Measurements from ENCODE around the gene TRIM75.
"Not testable (repeated sequence)": the region's sequence is repeated elsewhere in the genome, so short reads cannot be mapped to it uniquely, and the experiment has no call there.

Gene TRIM75

DNA sequence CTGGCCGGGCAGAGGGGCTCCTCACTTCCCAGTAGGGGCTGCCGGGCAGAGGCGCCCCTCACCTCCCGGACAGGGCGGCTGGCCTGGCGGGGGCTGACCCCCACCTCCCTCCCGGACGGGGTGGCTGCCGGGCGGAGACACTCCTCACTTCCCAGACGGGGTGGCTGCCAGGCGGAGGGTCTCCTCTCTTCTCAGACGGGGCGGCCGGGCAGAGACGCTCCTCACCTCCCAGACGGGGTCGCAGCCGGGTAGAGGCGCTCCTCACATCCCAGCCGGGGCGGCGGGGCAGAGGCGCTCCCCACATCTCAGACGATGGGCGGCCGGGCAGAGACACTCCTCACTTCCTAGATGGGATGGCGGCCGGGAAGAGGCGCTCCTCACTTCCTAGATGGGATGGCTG is 33.7 kb upstream of the TRIM75 start:
- not testable (repeated sequence) for H3K27me3 ChIP-seq (ENCODE audit: control insufficient read depth in 5 of 5, insufficient read depth in 4 of 5, low read length in 5 of 5); H3K9ac ChIP-seq (ENCODE audit: low read length in 5 of 5); H3K9me3 ChIP-seq (ENCODE audit: control insufficient read depth in 5 of 5, low read length in 5 of 5); H3K4me1 ChIP-seq (ENCODE audit: control insufficient read depth in 5 of 5, insufficient read depth in 5 of 5, low read length in 5 of 5); H3K4me3 ChIP-seq (ENCODE audit: low read depth in 1 of 5, low read length in 5 of 5); H3K36me3 ChIP-seq (ENCODE audit: control insufficient read depth in 5 of 5, insufficient read depth in 5 of 5, low read length in 5 of 5); H3K27ac ChIP-seq (ENCODE audit: low read depth, low read length)

GRCh38 chr4:165025782-165026181 is 27.9 kb upstream of the TRIM75 start:
- H3K27me3 ChIP-seq (ENCODE audit: control insufficient read depth in 5 of 5, insufficient read depth in 4 of 5, low read length in 5 of 5); H3K4me1 ChIP-seq (ENCODE audit: control insufficient read depth in 5 of 5, insufficient read depth in 5 of 5, low read length in 5 of 5); H3K27ac ChIP-seq (ENCODE audit: low read depth, low read length); H3K9ac ChIP-seq (ENCODE audit: low read length in 5 of 5); H3K4me3 ChIP-seq (ENCODE audit: low read depth in 1 of 5, low read length in 5 of 5); H3K36me3 ChIP-seq (ENCODE audit: control insufficient read depth in 5 of 5, insufficient read depth in 5 of 5, low read length in 5 of 5); H3K9me3 ChIP-seq (ENCODE audit: control insufficient read depth in 5 of 5, low read length in 5 of 5): not testable (repeated sequence)

GRCh38 chr4:165027762-165028402 is 25.8 kb upstream of the TRIM75 start:
- no peaks in the 10 kb centered on the region for H3K4me1 ChIP-seq (ENCODE audit: control insufficient read depth in 5 of 5, insufficient read depth in 5 of 5, low read length in 5 of 5)
- no peaks in the 10 kb centered on the region for H3K36me3 ChIP-seq (ENCODE audit: control insufficient read depth in 5 of 5, insufficient read depth in 5 of 5, low read length in 5 of 5)
- H3K4me3 ChIP-seq (ENCODE audit: low read depth in 1 of 5, low read length in 5 of 5) = no peak overlapping the region
- H3K27ac ChIP-seq (ENCODE audit: low read depth, low read length) = no peak overlapping the region
- peaks cover 0 to 3% (median 0%) of the 10 kb centered on the region in 5 donors for H3K9me3 ChIP-seq (ENCODE audit: control insufficient read depth in 5 of 5, low read length in 5 of 5)
- H3K9ac ChIP-seq (ENCODE audit: low read length in 5 of 5) = no peak overlapping the region
- H3K27me3 ChIP-seq (ENCODE audit: control insufficient read depth in 5 of 5, insufficient read depth in 4 of 5, low read length in 5 of 5) = peaks cover 0 to 2% (median 0%) of the 10 kb centered on the region in 5 donors

GRCh38 chr4:165031436-165032211 is 22.0 kb upstream of the TRIM75 start, which contains the start of gene TRIM60:
TRIM60 (plus strand) TSS chr4:165031999; CDS start chr4:165040073, 8,074 bp downstream.
- no peaks in the 10 kb centered on the region for H3K36me3 ChIP-seq (ENCODE audit: control insufficient read depth in 5 of 5, insufficient read depth in 5 of 5, low read length in 5 of 5)
- no peak within 1 kb of the TSS for H3K4me3 ChIP-seq (ENCODE audit: low read depth in 1 of 5, low read length in 5 of 5)
- peaks cover 0 to under 1% (median 0%) of the 10 kb centered on the region in 5 donors for H3K27me3 ChIP-seq (ENCODE audit: control insufficient read depth in 5 of 5, insufficient read depth in 4 of 5, low read length in 5 of 5)
- no peak within 1 kb of the TSS for H3K9ac ChIP-seq (ENCODE audit: low read length in 5 of 5)
- H3K4me1 ChIP-seq (ENCODE audit: control insufficient read depth in 5 of 5, insufficient read depth in 5 of 5, low read length in 5 of 5) = no peaks in the 10 kb centered on the region
- peaks cover 0 to 3% (median 0%) of the 10 kb centered on the region in 5 donors for H3K9me3 ChIP-seq (ENCODE audit: control insufficient read depth in 5 of 5, low read length in 5 of 5)
- no peak within 1 kb of the TSS for H3K27ac ChIP-seq (ENCODE audit: low read depth, low read length)

- Histone ChIP-seq H3K36me3 (ENCODE audit: control insufficient read depth in 5 of 5, insufficient read depth in 5 of 5, low read length in 5 of 5) (no peaks in the 10 kb centered on the region), H3K4me1 (ENCODE audit: control insufficient read depth in 5 of 5, insufficient read depth in 5 of 5, low read length in 5 of 5) (no peaks in the 10 kb centered on the region), H3K27me3 (ENCODE audit: control insufficient read depth in 5 of 5, insufficient read depth in 4 of 5, low read length in 5 of 5) (peaks cover 0 to 3% (median 0%) of the 10 kb centered on the region in 5 donors), H3K27ac (ENCODE audit: low read depth, low read length) (no peak overlapping the region), H3K9me3 (ENCODE audit: control insufficient read depth in 5 of 5, low read length in 5 of 5) (no peaks in the 10 kb centered on the region), H3K9ac (ENCODE audit: low read length in 5 of 5) (no peak overlapping the region), H3K4me3 (ENCODE audit: low read depth in 1 of 5, low read length in 5 of 5) (no peak overlapping the region)
Measured at GRCh38 chr4:165048170-165048569, 5.5 kb upstream of the TRIM75 start.

- H3K4me1 ChIP-seq (ENCODE audit: control insufficient read depth in 5 of 5, insufficient read depth in 5 of 5, low read length in 5 of 5) = no peaks in the 10 kb centered on the region
- H3K4me3 ChIP-seq (ENCODE audit: low read depth in 1 of 5, low read length in 5 of 5) = no peak overlapping the region
- H3K27ac ChIP-seq (ENCODE audit: low read depth, low read length) = no peak overlapping the region
- H3K36me3 ChIP-seq (ENCODE audit: control insufficient read depth in 5 of 5, insufficient read depth in 5 of 5, low read length in 5 of 5) = no peaks in the 10 kb centered on the region
- no peak overlapping the region for H3K9ac ChIP-seq (ENCODE audit: low read length in 5 of 5)
- H3K9me3 ChIP-seq (ENCODE audit: control insufficient read depth in 5 of 5, low read length in 5 of 5) = no peaks in the 10 kb centered on the region
- no peaks in the 10 kb centered on the region for H3K27me3 ChIP-seq (ENCODE audit: control insufficient read depth in 5 of 5, insufficient read depth in 4 of 5, low read length in 5 of 5)
Measured at GRCh38 chr4:165052627-165053026, 1.0 kb upstream of the TRIM75 start.

DNA sequence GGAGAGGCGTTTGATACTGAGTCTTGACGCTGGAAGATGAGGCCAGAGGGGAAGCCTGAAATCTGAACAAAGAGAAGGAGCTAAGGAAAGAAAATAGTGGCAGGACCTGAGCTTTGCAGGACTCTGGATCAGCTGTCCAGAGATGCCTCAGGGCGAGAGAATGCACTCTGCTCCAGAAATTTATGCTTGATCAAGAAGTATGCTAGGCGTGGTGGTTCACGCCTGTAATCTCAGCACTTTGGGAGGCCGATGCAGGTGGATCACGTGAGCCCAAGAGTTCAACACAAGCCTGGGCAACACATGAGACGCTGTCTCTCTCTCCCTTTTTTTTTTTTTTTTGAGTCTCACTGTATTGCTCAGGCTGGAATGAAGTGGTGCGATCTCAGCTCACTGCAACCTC is 1.9 kb downstream of the TRIM75 start:
- no peaks in the 10 kb centered on the region for H3K4me1 ChIP-seq (ENCODE audit: control insufficient read depth in 5 of 5, insufficient read depth in 5 of 5, low read length in 5 of 5)

GRCh38 chr4:165058666-165059065 is 5.0 kb downstream of the TRIM75 start:
- Histone ChIP-seq H3K4me1 (ENCODE audit: control insufficient read depth in 5 of 5, insufficient read depth in 5 of 5, low read length in 5 of 5) (no peaks in the 10 kb centered on the region), H3K27ac (ENCODE audit: low read depth, low read length) (no peak overlapping the region), H3K27me3 (ENCODE audit: control insufficient read depth in 5 of 5, insufficient read depth in 4 of 5, low read length in 5 of 5) (no peaks in the 10 kb centered on the region), H3K36me3 (ENCODE audit: control insufficient read depth in 5 of 5, insufficient read depth in 5 of 5, low read length in 5 of 5) (no peaks in the 10 kb centered on the region), H3K9ac (ENCODE audit: low read length in 5 of 5) (no peak overlapping the region), H3K4me3 (ENCODE audit: low read depth in 1 of 5, low read length in 5 of 5) (no peak overlapping the region), H3K9me3 (ENCODE audit: control insufficient read depth in 5 of 5, low read length in 5 of 5) (no peaks in the 10 kb centered on the region)

More for the DNA sequence above, 1.9 kb downstream of the TRIM75 start:
- H3K27ac ChIP-seq (ENCODE audit: low read depth, low read length) = no peak overlapping the region
- H3K27me3 ChIP-seq (ENCODE audit: control insufficient read depth in 5 of 5, insufficient read depth in 4 of 5, low read length in 5 of 5) = no peaks in the 10 kb centered on the region
- no peaks in the 10 kb centered on the region for H3K36me3 ChIP-seq (ENCODE audit: control insufficient read depth in 5 of 5, insufficient read depth in 5 of 5, low read length in 5 of 5)
- no peak overlapping the region for H3K9ac ChIP-seq (ENCODE audit: low read length in 5 of 5)
- H3K4me3 ChIP-seq (ENCODE audit: low read depth in 1 of 5, low read length in 5 of 5) = no peak overlapping the region
- no peaks in the 10 kb centered on the region for H3K9me3 ChIP-seq (ENCODE audit: control insufficient read depth in 5 of 5, low read length in 5 of 5)

- H3K36me3 ChIP-seq (ENCODE audit: control insufficient read depth in 5 of 5, insufficient read depth in 5 of 5, low read length in 5 of 5) = no peaks in the 10 kb centered on the region
- no peaks in the 10 kb centered on the region for H3K27me3 ChIP-seq (ENCODE audit: control insufficient read depth in 5 of 5, insufficient read depth in 4 of 5, low read length in 5 of 5)
- no peak overlapping the region for H3K4me3 ChIP-seq (ENCODE audit: low read depth in 1 of 5, low read length in 5 of 5)
- no peaks in the 10 kb centered on the region for H3K9me3 ChIP-seq (ENCODE audit: control insufficient read depth in 5 of 5, low read length in 5 of 5)
- H3K9ac ChIP-seq (ENCODE audit: low read length in 5 of 5) = no peak overlapping the region
- no peaks in the 10 kb centered on the region for H3K4me1 ChIP-seq (ENCODE audit: control insufficient read depth in 5 of 5, insufficient read depth in 5 of 5, low read length in 5 of 5)
- H3K27ac ChIP-seq (ENCODE audit: low read depth, low read length) = no peak overlapping the region
Measured at GRCh38 chr4:165059386-165059785, 5.7 kb downstream of the TRIM75 start.

GRCh38 chr4:165060938-165061337 is 7.3 kb downstream of the TRIM75 start:
- Histone ChIP-seq H3K27me3 (ENCODE audit: control insufficient read depth in 5 of 5, insufficient read depth in 4 of 5, low read length in 5 of 5) (no peaks in the 10 kb centered on the region), H3K27ac (ENCODE audit: low read depth, low read length) (no peak overlapping the region), H3K36me3 (ENCODE audit: control insufficient read depth in 5 of 5, insufficient read depth in 5 of 5, low read length in 5 of 5) (no peaks in the 10 kb centered on the region), H3K4me3 (ENCODE audit: low read depth in 1 of 5, low read length in 5 of 5) (no peak overlapping the region), H3K4me1 (ENCODE audit: control insufficient read depth in 5 of 5, insufficient read depth in 5 of 5, low read length in 5 of 5) (no peaks in the 10 kb centered on the region), H3K9ac (ENCODE audit: low read length in 5 of 5) (no peak overlapping the region), H3K9me3 (ENCODE audit: control insufficient read depth in 5 of 5, low read length in 5 of 5) (no peaks in the 10 kb centered on the region)
